ENCODE data around the gene GPSM1. TPM values are rescaled to one million over a fixed set of nuclear protein-coding genes. Genes with fewer than 3 reads are reported as not detected.

The GPSM1 gene
- total and polyA plus RNA-seq, 9 of the 15 experiments (the other 6 are each of a cell fraction or from before 2014, with no cell fraction given), result 0.04 to 14.2 (median 3.1) TPM

DNA sequence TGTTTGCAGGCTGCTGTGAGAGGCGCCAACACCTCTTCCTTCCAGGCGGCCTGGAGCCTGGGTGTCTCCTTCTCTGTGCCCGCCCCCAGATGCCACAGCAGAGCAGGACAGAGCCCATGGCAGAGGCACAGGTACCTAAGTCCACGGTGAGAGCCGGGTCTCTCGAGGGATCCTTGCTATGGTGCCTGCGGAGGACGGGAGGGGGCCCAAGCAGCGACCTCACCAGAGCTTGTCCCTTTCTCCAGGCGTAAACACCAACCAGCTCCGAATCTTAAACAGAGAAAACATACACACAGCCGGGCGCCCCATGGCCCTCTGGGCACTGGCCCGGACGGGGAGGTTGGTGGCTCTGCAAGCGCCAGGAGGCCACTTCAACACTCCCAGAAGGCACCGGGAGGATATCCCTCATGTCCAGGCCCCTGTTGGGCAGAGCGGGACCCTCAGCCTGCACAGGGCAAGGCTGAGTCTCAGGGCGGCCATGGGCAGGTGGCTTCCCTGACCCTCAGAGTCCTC is 35.3 kb upstream of the GPSM1 start:
- in situ Hi-C loops (cut with MboI), result no loop called here
- DNase-seq (ENCODE audit: extremely low read depth in 1 of 4, low spot score in 3 of 4), result no peak
- CTCF ChIA-PET (ENCODE audit: low intra/inter-chr PET ratio), result no interaction called here
- Histone ChIP-seq H3K36me3 (ENCODE audit: control insufficient read depth, insufficient read depth, low read length) (no peaks in the 10 kb centered on the region), H3K27ac (ENCODE audit: extremely low read depth, low read depth, low read length) (no peak overlapping the region), H3K4me2 (ENCODE audit: insufficient read depth, low read length) (no peak overlapping the region), H3K9ac (ENCODE audit: insufficient read depth in 1 of 2, low read depth in 2 of 2, low read length in 2 of 2) (no peak overlapping the region), H3K4me1 (replicated peaks in 1 of 2; ENCODE audit: control insufficient read depth in 2 of 2, insufficient read depth in 2 of 2, low read length in 2 of 2) (peaks cover 0 to 50% of the 10 kb centered on the region in 2 experiments; a peak in 2 of 5 replicates), H3K9me1 (ENCODE audit: control insufficient read depth, insufficient read depth, low read length) (no peaks in the 10 kb centered on the region), H4K20me1 (replicated peaks; ENCODE audit: control insufficient read depth, insufficient read depth, low read length) (peaks cover 11% of the 10 kb centered on the region), H3K9me3 (replicated peaks; ENCODE audit: control insufficient read depth, insufficient read depth, low read depth, low read length) (peaks cover 13% of the 10 kb centered on the region), H3K27me3 (ENCODE audit: control insufficient read depth in 2 of 2, insufficient read depth in 2 of 2, low read length in 2 of 2) (peaks cover 17 to 53% of the 10 kb centered on the region in 2 experiments; a peak in 4 of 5 replicates), H3K4me3 (no peak overlapping the region), H2AFZ (ENCODE audit: low read depth, low read length) (no peak overlapping the region), H3K79me2 (ENCODE audit: control insufficient read depth, insufficient read depth, low read length) (no peaks in the 10 kb centered on the region)
- intact Hi-C loops (cut with micrococcal nuclease), result no loop called here
- no TSS peak for BruUV-seq (replicated peaks)
- no peak for FAIRE-seq
- 20% methylated on average over 16 of the region's 19 CpGs for WGBS (ENCODE audit: insufficient coverage, low coverage, missing lambda C conversion rate)
- ATAC-seq, result no peak
- POLR2A ChIA-PET, result interaction anchor here (0.6 to 0.7 kb wide), 2 partner anchors 14 to 112 kb away, joined by 3 read pairs; no protein-coding TSS in a partner anchor
- no peak for TF ChIP-seq ZNF668 (CRISPR knock-in tag; IDR thresholded peaks at IDR 0.05)
- no peak for TF ChIP-seq NFIX (CRISPR knock-in tag; IDR thresholded peaks at IDR 0.05; ENCODE audit: low read depth)
- TF ChIP-seq SMARCA5 (IDR thresholded peaks at IDR 0.05), result no peak
- no peak for TF ChIP-seq FOS (IDR thresholded peaks at IDR 0.05; ENCODE audit: extremely low read depth, insufficient read length)
- TF ChIP-seq, protein P1, sequence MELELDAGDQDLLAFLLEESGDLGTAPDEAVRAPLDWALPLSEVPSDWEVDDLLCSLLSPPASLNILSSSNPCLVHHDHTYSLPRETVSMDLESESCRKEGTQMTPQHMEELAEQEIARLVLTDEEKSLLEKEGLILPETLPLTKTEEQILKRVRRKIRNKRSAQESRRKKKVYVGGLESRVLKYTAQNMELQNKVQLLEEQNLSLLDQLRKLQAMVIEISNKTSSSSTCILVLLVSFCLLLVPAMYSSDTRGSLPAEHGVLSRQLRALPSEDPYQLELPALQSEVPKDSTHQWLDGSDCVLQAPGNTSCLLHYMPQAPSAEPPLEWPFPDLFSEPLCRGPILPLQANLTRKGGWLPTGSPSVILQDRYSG (tag; conservative IDR thresholded peaks at IDR 0.05; ENCODE audit: low read depth), result no peak
- no peak for TF ChIP-seq TSC22D4 (tag; IDR thresholded peaks at IDR 0.05)
- TF ChIP-seq, protein P2, sequence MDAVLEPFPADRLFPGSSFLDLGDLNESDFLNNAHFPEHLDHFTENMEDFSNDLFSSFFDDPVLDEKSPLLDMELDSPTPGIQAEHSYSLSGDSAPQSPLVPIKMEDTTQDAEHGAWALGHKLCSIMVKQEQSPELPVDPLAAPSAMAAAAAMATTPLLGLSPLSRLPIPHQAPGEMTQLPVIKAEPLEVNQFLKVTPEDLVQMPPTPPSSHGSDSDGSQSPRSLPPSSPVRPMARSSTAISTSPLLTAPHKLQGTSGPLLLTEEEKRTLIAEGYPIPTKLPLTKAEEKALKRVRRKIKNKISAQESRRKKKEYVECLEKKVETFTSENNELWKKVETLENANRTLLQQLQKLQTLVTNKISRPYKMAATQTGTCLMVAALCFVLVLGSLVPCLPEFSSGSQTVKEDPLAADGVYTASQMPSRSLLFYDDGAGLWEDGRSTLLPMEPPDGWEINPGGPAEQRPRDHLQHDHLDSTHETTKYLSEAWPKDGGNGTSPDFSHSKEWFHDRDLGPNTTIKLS (IDR thresholded peaks at IDR 0.05; ENCODE audit: borderline replicate concordance, low read depth), result no peak
- TF ChIP-seq NR1H2 (CRISPR knock-in tag; IDR thresholded peaks at IDR 0.05), result no peak
- TF ChIP-seq, protein P3, sequence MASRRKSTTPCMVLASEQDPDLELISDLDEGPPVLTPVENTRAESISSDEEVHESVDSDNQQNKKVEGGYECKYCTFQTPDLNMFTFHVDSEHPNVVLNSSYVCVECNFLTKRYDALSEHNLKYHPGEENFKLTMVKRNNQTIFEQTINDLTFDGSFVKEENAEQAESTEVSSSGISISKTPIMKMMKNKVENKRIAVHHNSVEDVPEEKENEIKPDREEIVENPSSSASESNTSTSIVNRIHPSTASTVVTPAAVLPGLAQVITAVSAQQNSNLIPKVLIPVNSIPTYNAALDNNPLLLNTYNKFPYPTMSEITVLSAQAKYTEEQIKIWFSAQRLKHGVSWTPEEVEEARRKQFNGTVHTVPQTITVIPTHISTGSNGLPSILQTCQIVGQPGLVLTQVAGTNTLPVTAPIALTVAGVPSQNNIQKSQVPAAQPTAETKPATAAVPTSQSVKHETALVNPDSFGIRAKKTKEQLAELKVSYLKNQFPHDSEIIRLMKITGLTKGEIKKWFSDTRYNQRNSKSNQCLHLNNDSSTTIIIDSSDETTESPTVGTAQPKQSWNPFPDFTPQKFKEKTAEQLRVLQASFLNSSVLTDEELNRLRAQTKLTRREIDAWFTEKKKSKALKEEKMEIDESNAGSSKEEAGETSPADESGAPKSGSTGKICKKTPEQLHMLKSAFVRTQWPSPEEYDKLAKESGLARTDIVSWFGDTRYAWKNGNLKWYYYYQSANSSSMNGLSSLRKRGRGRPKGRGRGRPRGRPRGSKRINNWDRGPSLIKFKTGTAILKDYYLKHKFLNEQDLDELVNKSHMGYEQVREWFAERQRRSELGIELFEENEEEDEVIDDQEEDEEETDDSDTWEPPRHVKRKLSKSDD (conservative IDR thresholded peaks at IDR 0.05; ENCODE audit: low read length), result no peak
- no peak for TF ChIP-seq RHOXF2B (CRISPR knock-in tag; conservative IDR thresholded peaks at IDR 0.05)
- no peak for TF ChIP-seq ZNF354B (CRISPR knock-in tag; IDR thresholded peaks at IDR 0.05)
- TF ChIP-seq, protein P4, sequence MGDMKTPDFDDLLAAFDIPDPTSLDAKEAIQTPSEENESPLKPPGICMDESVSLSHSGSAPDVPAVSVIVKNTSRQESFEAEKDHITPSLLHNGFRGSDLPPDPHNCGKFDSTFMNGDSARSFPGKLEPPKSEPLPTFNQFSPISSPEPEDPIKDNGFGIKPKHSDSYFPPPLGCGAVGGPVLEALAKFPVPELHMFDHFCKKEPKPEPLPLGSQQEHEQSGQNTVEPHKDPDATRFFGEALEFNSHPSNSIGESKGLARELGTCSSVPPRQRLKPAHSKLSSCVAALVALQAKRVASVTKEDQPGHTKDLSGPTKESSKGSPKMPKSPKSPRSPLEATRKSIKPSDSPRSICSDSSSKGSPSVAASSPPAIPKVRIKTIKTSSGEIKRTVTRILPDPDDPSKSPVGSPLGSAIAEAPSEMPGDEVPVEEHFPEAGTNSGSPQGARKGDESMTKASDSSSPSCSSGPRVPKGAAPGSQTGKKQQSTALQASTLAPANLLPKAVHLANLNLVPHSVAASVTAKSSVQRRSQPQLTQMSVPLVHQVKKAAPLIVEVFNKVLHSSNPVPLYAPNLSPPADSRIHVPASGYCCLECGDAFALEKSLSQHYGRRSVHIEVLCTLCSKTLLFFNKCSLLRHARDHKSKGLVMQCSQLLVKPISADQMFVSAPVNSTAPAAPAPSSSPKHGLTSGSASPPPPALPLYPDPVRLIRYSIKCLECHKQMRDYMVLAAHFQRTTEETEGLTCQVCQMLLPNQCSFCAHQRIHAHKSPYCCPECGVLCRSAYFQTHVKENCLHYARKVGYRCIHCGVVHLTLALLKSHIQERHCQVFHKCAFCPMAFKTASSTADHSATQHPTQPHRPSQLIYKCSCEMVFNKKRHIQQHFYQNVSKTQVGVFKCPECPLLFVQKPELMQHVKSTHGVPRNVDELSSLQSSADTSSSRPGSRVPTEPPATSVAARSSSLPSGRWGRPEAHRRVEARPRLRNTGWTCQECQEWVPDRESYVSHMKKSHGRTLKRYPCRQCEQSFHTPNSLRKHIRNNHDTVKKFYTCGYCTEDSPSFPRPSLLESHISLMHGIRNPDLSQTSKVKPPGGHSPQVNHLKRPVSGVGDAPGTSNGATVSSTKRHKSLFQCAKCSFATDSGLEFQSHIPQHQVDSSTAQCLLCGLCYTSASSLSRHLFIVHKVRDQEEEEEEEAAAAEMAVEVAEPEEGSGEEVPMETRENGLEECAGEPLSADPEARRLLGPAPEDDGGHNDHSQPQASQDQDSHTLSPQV (IDR thresholded peaks at IDR 0.05), result no peak
- TF ChIP-seq FUS (optimal IDR thresholded peaks at IDR 0.05; ENCODE audit: low read depth, low read length), result no peak
- TF ChIP-seq ESRRB (CRISPR knock-in tag; IDR thresholded peaks at IDR 0.05; ENCODE audit: borderline replicate concordance), result no peak

Data from K562 (cell line).